GM12891 (cell line): ENCODE measurements around the gene MS4A4E. TPM values are rescaled to one million over a fixed set of nuclear protein-coding genes. Genes with fewer than 3 reads are reported as not detected.
"Not testable (repeated sequence)": the region's sequence is repeated elsewhere in the genome, so short reads cannot be mapped to it uniquely, and the experiment has no call there.

Source experiments
- DNase-seq: peaks from one replicate; pipeline ENCODE4 v3.0.0; 2011; ENCODE audit warnings: low spot score; ENCODE audit not compliant: insufficient read length
- FAIRE-seq: peaks from 2 replicates; lab custom pipeline; 2011; peaks lifted over from hg19 to GRCh38; lab: Jason Lieb, UNC
- PAX5 ChIP-seq: IDR thresholded peaks from 2 replicates; pipeline ENCODE4 v1.6.1; 2011; ENCODE audit warnings: low read length, moderate library complexity, mild to moderate bottlenecking; ENCODE audit not compliant: insufficient read depth, severe bottlenecking
- POLR2A ChIP-seq: IDR thresholded peaks from 2 replicates; pipeline ENCODE4 v1.6.1; 2011; ENCODE audit warnings: low read depth, low read length, control low read depth
- POLR2AphosphoS5 ChIP-seq: IDR thresholded peaks from 2 replicates; pipeline ENCODE4 v1.6.1; 2011; ENCODE audit warnings: low read depth, low read length, control low read depth
- POU2F2 ChIP-seq: IDR thresholded peaks from 2 replicates; pipeline ENCODE4 v1.6.1; 2011; ENCODE audit warnings: low read depth, mild to moderate bottlenecking, control low read depth, low read length, moderate library complexity
- SPI1 ChIP-seq: IDR thresholded peaks from 2 replicates; pipeline ENCODE4 v1.6.1; 2011; ENCODE audit warnings: low read depth, low read length, control low read depth
- TAF1 ChIP-seq: IDR thresholded peaks from 2 replicates; pipeline ENCODE4 v1.6.1; 2011; ENCODE audit warnings: low read depth, low read length, control low read depth
- polyA plus RNA-seq: library from polyadenylated mRNA; unstranded; fragments of >200 nt; gene quantifications from one replicate; pipeline ENCODE4 v1.2.1, GENCODE V29; 2012; ENCODE audit warnings: low read depth, missing spikeins, inconsistent platforms; ENCODE audit not compliant: missing spikeins

Gene MS4A4E
- polyA plus RNA-seq: not detected

DNA sequence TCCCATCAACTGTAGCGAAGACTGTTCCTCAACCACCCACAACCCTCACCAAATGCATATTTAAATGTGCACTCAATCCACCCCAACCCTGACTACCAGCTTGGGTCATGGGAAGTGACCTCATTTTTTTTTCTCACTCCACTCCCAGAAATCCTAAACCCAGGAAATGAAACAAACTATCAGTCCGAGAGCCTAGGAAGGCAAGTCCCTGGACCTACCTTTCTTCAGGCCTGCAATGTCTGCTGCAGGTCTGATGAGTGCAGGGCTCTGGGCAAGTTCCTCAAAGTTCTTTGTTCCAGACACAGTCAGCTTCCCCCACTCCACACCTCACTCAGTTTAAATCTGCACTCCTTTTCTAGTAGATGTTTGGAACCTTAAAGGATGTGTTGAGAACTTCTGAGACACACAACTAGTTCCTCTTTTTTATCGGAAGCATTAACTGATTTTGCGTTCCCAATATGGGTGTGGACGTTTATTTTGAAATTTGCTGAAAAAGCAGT lies at the start of gene MS4A4E:
MS4A4E (minus strand) TSS at position 398 of the 500 bp plus-strand sequence. CDS start 13,082 bp downstream, outside the sequence.
- FAIRE-seq: peak; percentile 28
- TF ChIP-seq PAX5 (no peak), POLR2AphosphoS5 (no peak), POLR2A (no peak), TAF1 (no peak), SPI1 (no peak; the same call in 1 of the 2 replicates), POU2F2 (no peak)
- no peak for DNase-seq

DNA sequence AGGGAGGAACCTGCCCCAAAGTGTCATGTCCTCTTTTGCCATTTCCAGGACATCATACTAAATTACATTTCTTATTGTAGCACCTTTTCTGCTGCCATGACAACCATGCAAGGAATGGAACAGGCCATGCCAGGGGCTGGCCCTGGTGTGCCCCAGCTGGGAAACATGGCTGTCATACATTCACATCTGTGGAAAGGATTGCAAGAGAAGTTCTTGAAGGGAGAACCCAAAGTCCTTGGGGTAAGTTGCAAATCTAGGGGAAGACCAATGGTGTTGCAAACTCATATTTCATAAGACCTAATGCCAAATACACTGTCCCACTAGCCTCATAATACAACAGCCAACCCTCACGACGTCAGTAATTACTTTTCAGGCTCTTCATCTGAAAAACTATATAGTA lies 49.2 kb upstream of the MS4A4E start:
- TF ChIP-seq SPI1: no peak
- TF ChIP-seq POLR2AphosphoS5: no peak
- TF ChIP-seq POLR2A: no peak
- TF ChIP-seq PAX5: no peak
- TF ChIP-seq TAF1: no peak
- no peak for TF ChIP-seq POU2F2
- FAIRE-seq (no peak), DNase-seq (no peak)

DNA sequence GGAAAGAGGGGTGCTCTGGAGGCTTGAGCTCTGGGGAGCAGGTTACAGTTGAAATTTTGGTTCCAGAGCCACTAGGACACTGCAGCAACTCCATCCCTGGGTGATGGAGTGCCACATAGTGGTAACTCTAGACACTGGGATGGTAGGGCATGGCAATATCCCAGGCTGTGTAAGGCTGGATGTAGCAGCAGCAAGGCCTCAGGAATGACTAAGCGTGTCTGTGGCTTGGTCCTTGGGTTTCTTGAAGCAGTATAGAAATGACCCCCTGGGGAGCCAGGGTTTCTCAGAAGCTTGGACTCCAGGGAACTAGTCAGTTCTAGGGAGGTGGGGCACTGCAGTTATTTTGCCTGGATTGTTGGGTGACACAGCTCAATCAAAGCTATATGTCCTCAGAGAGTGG lies 45.6 kb upstream of the MS4A4E start:
- TF ChIP-seq PAX5 (no peak), POU2F2 (no peak), POLR2AphosphoS5 (no peak), POLR2A (no peak), TAF1 (no peak), SPI1 (no peak)
- FAIRE-seq (peak; percentile 31), DNase-seq (no peak)

DNA sequence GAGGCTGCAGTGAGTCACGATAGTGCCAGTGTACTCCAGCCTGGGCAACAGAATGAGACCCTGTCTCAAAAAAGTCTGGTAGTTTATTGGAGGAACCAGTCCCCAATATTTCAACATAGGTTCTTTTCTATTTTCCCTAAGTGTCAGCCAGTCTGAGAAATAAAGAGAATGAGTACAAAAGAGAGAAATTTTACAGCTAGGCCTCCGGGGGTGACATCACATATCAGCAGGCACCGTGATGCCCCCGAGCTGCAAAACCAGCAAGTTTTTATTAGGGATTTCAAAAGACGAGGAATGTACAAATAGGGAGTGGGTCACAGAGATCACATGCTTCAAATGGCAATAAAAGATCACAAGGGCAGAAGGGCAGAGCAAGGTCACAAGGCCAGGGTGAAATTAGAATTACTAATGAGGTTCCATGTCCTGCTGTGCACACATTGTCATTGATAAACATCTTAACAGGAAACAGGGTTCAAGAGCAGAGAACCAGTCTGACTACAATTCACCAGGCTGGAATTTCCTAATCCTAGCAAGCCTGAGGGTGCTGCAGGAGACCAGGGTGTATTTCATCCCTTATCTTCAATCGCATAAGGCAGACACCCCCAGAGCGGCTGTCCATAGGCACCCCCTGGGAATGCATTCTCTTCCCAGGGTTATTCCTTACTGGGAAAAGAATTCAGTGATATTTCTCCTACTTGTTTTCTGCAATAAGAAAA lies 42.6 kb upstream of the MS4A4E start:
- not testable (repeated sequence) for FAIRE-seq

DNA sequence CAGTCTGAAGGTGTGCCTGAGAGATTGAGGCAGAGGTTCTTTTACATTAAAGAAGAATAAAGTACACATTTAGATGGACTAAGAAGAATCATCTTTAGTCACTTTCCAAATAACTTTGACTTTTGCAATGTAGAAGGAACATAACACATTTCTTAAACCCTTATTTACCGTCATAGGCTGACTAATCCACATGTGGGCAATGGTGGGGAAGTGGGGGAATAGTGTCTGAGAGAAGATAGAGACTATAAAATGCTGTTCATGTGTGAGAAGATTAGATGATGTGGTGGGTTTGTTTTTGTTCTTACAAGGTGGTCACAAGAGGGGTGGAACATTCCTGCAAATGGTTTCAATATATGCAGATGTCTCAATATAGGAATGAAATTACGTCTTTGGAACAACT lies 39.3 kb upstream of the MS4A4E start:
- DNase-seq (no peak), FAIRE-seq (no peak)
- TF ChIP-seq SPI1 (no peak), POLR2AphosphoS5 (no peak), TAF1 (no peak), POU2F2 (no peak), PAX5 (no peak), POLR2A (no peak)

More for the DNA sequence above, 42.6 kb upstream of the MS4A4E start:
- not testable (repeated sequence) for DNase-seq

DNA sequence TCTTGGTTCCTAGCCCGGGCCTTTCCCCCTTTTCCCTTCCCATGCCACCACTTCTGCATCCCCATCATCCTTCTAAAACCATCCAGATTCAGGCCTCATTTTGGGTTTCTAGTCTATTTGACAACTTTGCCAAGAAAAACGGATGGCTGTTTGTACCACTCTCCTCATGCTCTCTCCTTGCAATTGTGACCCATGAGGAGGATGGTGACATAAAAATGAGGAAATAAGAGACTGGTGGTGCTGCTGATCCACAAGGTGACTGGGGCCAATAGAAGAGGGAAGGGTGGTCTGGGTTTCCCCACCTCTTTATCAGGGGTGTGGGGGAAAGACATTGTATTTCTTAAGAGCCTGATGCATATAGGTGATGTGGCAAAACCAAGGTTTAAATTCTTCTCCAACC lies 38.5 kb upstream of the MS4A4E start:
- TF ChIP-seq POU2F2 (no peak), POLR2A (no peak), PAX5 (no peak)
- FAIRE-seq (no peak), DNase-seq (no peak)

DNA sequence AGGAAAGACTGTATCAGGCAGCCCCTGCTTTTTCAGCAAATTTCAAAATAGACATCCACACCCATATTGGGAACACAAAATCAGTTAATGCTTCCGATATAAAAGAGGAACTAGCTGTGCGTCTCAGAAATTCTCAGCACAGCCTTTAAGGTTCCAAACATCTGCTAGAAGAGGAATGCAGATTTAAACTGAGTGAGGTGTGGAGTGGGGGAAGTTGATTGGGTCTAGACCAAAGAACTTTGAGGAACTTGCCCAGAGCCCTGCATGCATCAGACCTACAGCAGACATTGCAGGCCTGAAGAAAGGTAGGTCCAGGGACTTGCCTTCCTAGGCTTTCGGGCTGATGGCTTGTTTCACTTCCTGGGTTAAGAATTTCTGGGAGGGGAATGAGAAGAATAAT lies 37.5 kb upstream of the MS4A4E start, which contains the start of gene MS4A4A:
MS4A4A (plus strand) TSS at position 255 of the 400 bp plus-strand sequence; CDS start at position 265, 10 bp downstream.
- FAIRE-seq: peak; percentile 26
- TF ChIP-seq PAX5 (no peak), SPI1 (peak; percentile 54)
- no peak for DNase-seq

DNA sequence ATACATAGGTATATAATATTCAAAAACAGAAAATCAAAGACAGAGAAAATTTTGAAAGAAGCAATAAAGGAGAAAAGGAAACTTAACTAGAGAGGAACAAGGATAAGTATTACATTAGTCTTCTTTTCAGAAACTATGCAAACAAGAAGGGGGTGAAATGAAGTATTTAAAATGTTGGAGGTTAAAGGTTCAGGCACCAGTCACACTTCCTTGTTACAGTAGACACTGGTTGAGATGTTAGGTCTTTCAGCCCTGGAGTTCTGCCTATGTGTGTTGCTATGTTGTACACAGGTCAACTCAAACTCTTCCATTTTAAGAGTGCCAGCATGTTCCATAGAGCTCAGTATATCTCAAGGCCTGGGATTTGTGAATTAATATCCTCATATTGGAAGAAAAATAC lies 31.5 kb upstream of the MS4A4E start:
- TF ChIP-seq POLR2A (no peak), SPI1 (0 out of 2 replicates have a peak, but pooled peaks have one; percentile 20), TAF1 (no peak), POU2F2 (no peak), POLR2AphosphoS5 (no peak), PAX5 (no peak)
- no peak for FAIRE-seq
- no peak for DNase-seq

DNA sequence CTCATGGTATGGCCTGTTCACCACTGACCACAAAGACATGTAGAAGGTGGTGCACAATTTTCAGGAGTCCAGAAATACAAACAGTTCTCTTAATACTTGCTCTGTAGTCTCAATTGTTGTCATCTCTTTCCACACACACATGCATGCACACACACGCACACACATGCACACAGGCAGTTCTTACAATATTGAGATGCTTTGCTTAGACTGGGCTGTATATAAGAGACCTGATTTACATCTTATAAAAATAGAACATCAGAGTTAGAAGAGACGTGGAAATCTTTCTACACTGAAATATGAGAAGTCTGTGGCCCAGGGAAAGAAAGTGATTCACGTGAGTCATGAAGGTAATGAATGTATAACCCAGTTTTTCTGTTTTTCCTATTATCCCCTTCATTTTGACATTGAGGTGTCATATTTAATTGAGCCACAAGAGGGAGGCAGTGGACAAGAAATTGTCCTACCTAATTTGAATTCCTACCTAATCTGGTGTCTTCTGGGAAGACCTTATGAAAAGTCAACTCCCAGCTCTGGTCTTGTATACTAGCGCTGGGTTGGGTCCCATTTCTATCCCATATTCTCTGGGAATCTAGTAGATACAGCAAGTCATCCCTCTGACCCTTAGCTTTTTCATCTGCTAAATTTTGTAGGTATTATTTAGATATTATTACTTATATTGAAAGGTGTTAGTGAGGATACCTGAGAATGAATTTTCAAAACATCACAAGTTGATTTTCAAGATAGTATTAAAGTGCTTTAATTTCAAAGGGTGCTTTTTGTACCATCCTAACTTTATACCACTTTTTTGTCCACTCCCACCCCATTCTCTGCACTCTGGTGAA lies 22.7 kb upstream of the MS4A4E start:
- FAIRE-seq: peak; percentile 86

DNA sequence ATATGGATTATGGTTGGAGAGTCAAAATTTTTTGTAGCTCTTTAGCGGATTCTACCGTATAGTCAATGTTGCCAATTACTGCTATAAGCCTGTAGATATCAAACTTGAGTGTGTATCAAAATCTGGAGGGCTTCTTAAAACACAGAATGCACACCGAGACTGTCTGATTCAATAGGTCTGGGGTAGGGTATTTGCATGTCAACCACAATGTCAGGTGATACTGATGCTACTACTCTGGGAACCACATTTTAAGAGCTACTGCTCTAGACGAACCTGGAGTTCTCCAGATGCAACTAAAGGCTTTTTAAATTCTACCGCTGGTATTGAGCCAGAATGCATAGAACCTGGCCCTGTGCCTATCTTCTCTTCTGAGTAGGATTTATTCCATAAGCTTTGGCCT lies 21.7 kb upstream of the MS4A4E start:
- FAIRE-seq: no peak
- no peak for DNase-seq

More for the DNA sequence above, 22.7 kb upstream of the MS4A4E start:
- no peak for DNase-seq
- TF ChIP-seq POLR2A (no peak), SPI1 (no peak), PAX5 (no peak)

More for the DNA sequence above, 21.7 kb upstream of the MS4A4E start:
- TF ChIP-seq POLR2A (no peak), POU2F2 (no peak), SPI1 (no peak), TAF1 (no peak), POLR2AphosphoS5 (no peak), PAX5 (no peak)
